ENCODE measurements around the gene DUSP14.

DUSP14 gene

GRCh38 chr17:37493249-37494027, 3.7 kb downstream of the DUSP14 start:
- H3K4me3 ChIP-seq (ENCODE audit: low read length) = no peak overlapping the region
- no peak for DNase-seq (ENCODE audit: low read depth)
- no peak for TF ChIP-seq CTCF (conservative IDR thresholded peaks at IDR 0.05; ENCODE audit: low read depth, low read length)

- no peak overlapping the region for H3K4me3 ChIP-seq (ENCODE audit: low read length)
- TF ChIP-seq CTCF (conservative IDR thresholded peaks at IDR 0.05; ENCODE audit: low read depth, low read length) = no peak
Observed at GRCh38 chr17:37494401-37494831, 4.7 kb downstream of the DUSP14 start.

GRCh38 chr17:37494971-37495370, 5.3 kb downstream of the DUSP14 start:
- no peak for DNase-seq (ENCODE audit: low read depth)
- H3K4me3 ChIP-seq (ENCODE audit: low read length) = no peak overlapping the region
- TF ChIP-seq CTCF (conservative IDR thresholded peaks at IDR 0.05; ENCODE audit: low read depth, low read length) = no peak

More at GRCh38 chr17:37494401-37494831, 4.7 kb downstream of the DUSP14 start:
- DNase-seq (ENCODE audit: low read depth) = no peak

GRCh38 chr17:37500378-37500777, 10.7 kb downstream of the DUSP14 start:
- H3K4me3 ChIP-seq (ENCODE audit: low read length) = no peak overlapping the region
- TF ChIP-seq CTCF (conservative IDR thresholded peaks at IDR 0.05; ENCODE audit: low read depth, low read length) = no peak
- DNase-seq (ENCODE audit: low read depth) = no peak

GRCh38 chr17:37502009-37502936, 12.6 kb downstream of the DUSP14 start:
- no peak for DNase-seq (ENCODE audit: low read depth)
- no peak for TF ChIP-seq CTCF (conservative IDR thresholded peaks at IDR 0.05; ENCODE audit: low read depth, low read length)
- H3K4me3 ChIP-seq (ENCODE audit: low read length) = no peak overlapping the region

GRCh38 chr17:37503148-37503547, 13.5 kb downstream of the DUSP14 start:
- no peak for TF ChIP-seq CTCF (conservative IDR thresholded peaks at IDR 0.05; ENCODE audit: low read depth, low read length)
- H3K4me3 ChIP-seq (ENCODE audit: low read length) = no peak overlapping the region
- no peak for DNase-seq (ENCODE audit: low read depth)
